DND-41 (cell line): ENCODE measurements around the gene ZGPAT.

Experiments
- CTCF ChIP-seq: IDR thresholded peaks from 2 replicates; pipeline ENCODE4 v1.5.1; 2012; ENCODE audit warnings: borderline replicate concordance, low read length, moderate library complexity, mild to moderate bottlenecking; ENCODE audit not compliant: poor library complexity, severe bottlenecking; ENCODE audit errors: extremely low read depth
- EZH2 ChIP-seq: IDR thresholded peaks from 3 replicates; pipeline ENCODE4 v1.6.1; 2012; ENCODE audit warnings: borderline replicate concordance, low read depth, mild to moderate bottlenecking, moderate library complexity, low read length, inconsistent platforms; ENCODE audit not compliant: severe bottlenecking

DNA sequence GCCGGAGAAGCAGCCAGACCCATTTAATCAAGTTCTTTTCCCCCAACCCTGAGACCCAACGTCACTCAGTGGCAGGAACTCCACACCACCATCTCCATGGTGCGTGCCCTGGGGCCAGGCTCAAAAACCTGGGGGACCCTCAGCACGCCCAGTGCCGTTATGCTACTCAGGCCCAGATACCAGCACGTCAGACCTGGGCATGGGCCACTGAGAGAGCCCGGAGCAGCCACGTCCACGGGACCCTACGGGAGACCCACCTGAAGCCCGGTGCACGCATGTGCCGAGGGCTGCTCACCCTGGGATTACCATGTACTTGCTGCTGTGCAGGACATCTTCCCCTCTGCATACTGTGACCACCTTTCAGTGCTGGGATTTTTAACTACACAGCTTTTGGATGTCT lies 45.5 kb downstream of the ZGPAT start:
- TF ChIP-seq CTCF (no peak), EZH2 (no peak)
